SU-DHL-6 (cell line): ENCODE data around the gene CLTCL1.
"Not testable (repeated sequence)": the region's sequence is repeated elsewhere in the genome, so short reads cannot be mapped to it uniquely, and the experiment has no call there.

Experiments used
- H2AFZ ChIP-seq: fragments of 200-600 bp; sonication (generic); 2 replicates; pipeline ENCODE4 v1.6.1; 2014; ENCODE audit warnings: low read depth, mild to moderate bottlenecking, moderate library complexity, mixed read lengths, antibody characterized with exemption, low read length; ENCODE audit not compliant: severe bottlenecking
- H3F3A ChIP-seq: fragments of 200-600 bp; shearing (Covaris generic); 2 replicates; pipeline ENCODE4 v1.6.0; 2016; ENCODE audit warnings: antibody characterized with exemption, mild to moderate bottlenecking; ENCODE audit not compliant: insufficient read depth
- H3K27ac ChIP-seq: fragments of 200-600 bp; sonication (generic); 2 replicates; pipeline ENCODE4 v1.5.1; 2016; ENCODE audit warnings: low read depth, mild to moderate bottlenecking, low read length, moderate library complexity, mixed read lengths
- H3K27me3 ChIP-seq: fragments of 200-600 bp; sonication (generic), shearing (Covaris generic); 2 replicates; pipeline ENCODE4 v1.6.0; 2014; ENCODE audit warnings: mild to moderate bottlenecking, low read length
- H3K36me3 ChIP-seq: fragments of 200-600 bp; sonication (generic); 2 replicates; pipeline ENCODE4 v1.6.1; 2014; ENCODE audit warnings: mild to moderate bottlenecking, low read length, mixed read lengths
- H3K4me2 ChIP-seq: fragments of 300-600, 200-600 bp; shearing (Covaris generic), sonication (generic); 2 replicates; pipeline ENCODE4 v1.6.0; 2014; ENCODE audit warnings: low read length, low read depth, mild to moderate bottlenecking; ENCODE audit not compliant: poor library complexity, severe bottlenecking
- H3K4me3 ChIP-seq: fragments of 200-600 bp; sonication (generic); 2 replicates; pipeline ENCODE4 v1.5.1; 2014; ENCODE audit warnings: antibody characterized with exemption, low read length, mild to moderate bottlenecking, mixed read lengths; ENCODE audit not compliant: insufficient read depth, poor library complexity, severe bottlenecking
- H3K79me2 ChIP-seq: fragments of 200-600 bp; sonication (generic); 2 replicates; pipeline ENCODE4 v1.6.1; 2014; ENCODE audit warnings: mild to moderate bottlenecking, low read length, moderate library complexity; ENCODE audit not compliant: insufficient read depth
- H3K9ac ChIP-seq: fragments of 200-600 bp; sonication (generic); 2 replicates; pipeline ENCODE4 v1.7.0; 2014; ENCODE audit warnings: mild to moderate bottlenecking, low read length
- H3K9me2 ChIP-seq: fragments of 200-600 bp; sonication (generic); replicated peaks from 2 replicates; pipeline ENCODE4 v1.6.1; 2014; ENCODE audit warnings: low read length; ENCODE audit not compliant: insufficient read depth
- H3K9me3 ChIP-seq: fragments of 200-600 bp; sonication (generic); 2 replicates; pipeline ENCODE4 v1.6.1; 2014; ENCODE audit warnings: low read length, mixed read lengths; ENCODE audit not compliant: insufficient read depth
- H4K20me1 ChIP-seq: fragments of 200-600 bp; sonication (generic); 2 replicates; pipeline ENCODE4 v1.6.1; 2014; ENCODE audit warnings: low read depth, mild to moderate bottlenecking, antibody characterized with exemption, low read length, moderate library complexity, mixed read lengths
- CTCF ChIP-seq: fragments of 200-600 bp; sonication (generic); IDR thresholded peaks from one replicate; pipeline ENCODE4 v1.5.1; 2017; ENCODE audit warnings: antibody characterized with exemption, mild to moderate bottlenecking, low read length, moderate library complexity; ENCODE audit not compliant: insufficient read depth, poor library complexity, severe bottlenecking
- EZH2phosphoT487 ChIP-seq: fragments of 200-600 bp; sonication (generic), shearing (Covaris generic); conservative IDR thresholded peaks from 2 replicates; pipeline ENCODE4 v1.6.1; 2018; ENCODE audit warnings: mild to moderate bottlenecking, antibody characterized with exemption, low read length, moderate library complexity, mixed read lengths

Gene CLTCL1

DNA sequence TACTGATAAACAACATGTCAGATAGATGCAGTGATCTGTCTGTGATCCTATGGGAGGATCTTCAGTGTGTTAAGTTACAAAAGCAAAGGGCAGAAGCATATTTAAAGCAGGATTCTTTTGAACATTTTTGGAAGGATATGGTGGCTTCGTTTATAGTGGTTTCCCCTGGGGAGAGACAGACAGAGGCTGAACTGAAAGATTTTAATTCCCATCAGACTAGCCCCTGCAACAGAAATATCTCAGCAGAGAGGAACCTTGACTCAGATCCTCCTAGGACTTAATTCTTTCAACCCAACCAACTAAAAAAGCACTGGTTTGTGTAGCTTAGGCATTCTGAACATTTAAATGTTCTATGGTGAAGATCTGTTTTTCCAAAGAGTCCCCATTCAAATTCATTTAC is 5.7 kb downstream of the CLTCL1 start:
- Histone ChIP-seq H3K9ac (no peak overlapping the region), H3K27ac (no peak overlapping the region), H2AFZ (no peak overlapping the region), H3K9me3 (no peaks in the 10 kb centered on the region), H3K9me2 (no peaks in the 10 kb centered on the region), H3K36me3 (no peaks in the 10 kb centered on the region), H3F3A (no peaks in the 10 kb centered on the region), H3K27me3 (no peaks in the 10 kb centered on the region), H3K79me2 (no peaks in the 10 kb centered on the region), H3K4me3 (no peak overlapping the region), H3K4me2 (no peak overlapping the region), H4K20me1 (no peaks in the 10 kb centered on the region)
- TF ChIP-seq CTCF, result no peak
- no peak for TF ChIP-seq EZH2phosphoT487

DNA sequence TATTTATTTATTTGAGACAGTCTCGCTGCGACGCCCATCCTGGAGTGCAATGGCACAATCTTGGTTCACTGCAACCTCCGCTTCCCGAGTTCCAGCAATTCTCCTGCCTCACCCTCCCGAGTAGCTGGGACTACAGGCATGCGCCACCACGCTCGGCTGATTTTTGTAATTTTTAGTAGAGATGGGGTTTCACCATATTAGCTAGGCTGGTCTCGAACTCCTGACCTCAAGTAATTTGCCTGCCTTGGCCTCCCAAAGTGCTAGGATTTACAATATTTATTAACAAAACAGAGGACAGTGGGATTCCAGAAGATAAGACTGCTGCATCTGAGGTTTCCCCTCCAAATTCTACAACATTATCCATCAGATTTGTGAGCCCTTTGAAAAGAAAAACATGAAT is 12.4 kb downstream of the CLTCL1 start:
- not testable (repeated sequence) for H3K9ac ChIP-seq, H3K79me2 ChIP-seq, H3K9me3 ChIP-seq, H3K9me2 ChIP-seq, H3K4me2 ChIP-seq, H2AFZ ChIP-seq, H3K27me3 ChIP-seq, H3K36me3 ChIP-seq, H3F3A ChIP-seq, H4K20me1 ChIP-seq, H3K27ac ChIP-seq, H3K4me3 ChIP-seq

DNA sequence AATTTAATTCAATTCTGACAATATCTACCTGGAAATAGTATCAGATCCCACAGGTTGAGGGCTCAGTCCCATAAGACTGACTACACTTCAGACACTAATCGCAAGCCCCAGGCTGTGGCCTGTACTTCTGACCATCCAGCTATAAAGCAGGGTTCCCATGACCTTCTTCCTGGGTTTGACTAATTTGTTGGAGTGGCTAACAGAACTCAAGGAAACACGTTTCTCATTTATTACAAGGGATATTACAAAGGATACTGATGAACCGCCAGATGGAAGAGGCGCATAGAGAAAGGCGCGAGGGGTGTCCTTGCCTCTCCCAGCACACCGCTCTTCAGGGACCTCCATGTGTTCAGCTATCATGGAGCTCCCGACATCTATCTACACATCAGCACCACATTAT is 13.7 kb downstream of the CLTCL1 start:
- Histone ChIP-seq H3K9me2 (no peaks in the 10 kb centered on the region), H3K27me3 (no peaks in the 10 kb centered on the region), H2AFZ (no peak overlapping the region), H3K4me2 (no peak overlapping the region), H3K79me2 (no peaks in the 10 kb centered on the region), H3F3A (no peaks in the 10 kb centered on the region), H3K9me3 (no peaks in the 10 kb centered on the region), H3K27ac (no peak overlapping the region), H3K36me3 (no peaks in the 10 kb centered on the region), H3K9ac (no peak overlapping the region), H4K20me1 (no peaks in the 10 kb centered on the region), H3K4me3 (no peak overlapping the region)
- TF ChIP-seq CTCF (no peak), EZH2phosphoT487 (no peak)

GRCh38 chr22:19275919-19276600 is 15.5 kb downstream of the CLTCL1 start:
- no peaks in the 10 kb centered on the region for H3K9me3 ChIP-seq
- H3F3A ChIP-seq, result no peaks in the 10 kb centered on the region
- no peaks in the 10 kb centered on the region for H3K9me2 ChIP-seq
- H3K36me3 ChIP-seq, result no peaks in the 10 kb centered on the region
- TF ChIP-seq CTCF, result no peak
- no peak for TF ChIP-seq EZH2phosphoT487
- no peaks in the 10 kb centered on the region for H3K27me3 ChIP-seq
- H3K79me2 ChIP-seq, result no peaks in the 10 kb centered on the region
- no peak overlapping the region for H3K4me2 ChIP-seq
- no peak overlapping the region for H3K4me3 ChIP-seq
- no peaks in the 10 kb centered on the region for H4K20me1 ChIP-seq
- H2AFZ ChIP-seq, result no peak overlapping the region
- H3K27ac ChIP-seq, result no peak overlapping the region
- H3K9ac ChIP-seq, result no peak overlapping the region
